Prostate gland (tissue), 2 donors: ENCODE data around the gene MEX3D.

Source experiments
- CTCF ChIP-seq, 4 experiments: fragments of 200-600 bp in 2 of 4; fragments of 450-650 bp in 2 of 4; sonication (generic) in 2 of 4; IDR thresholded peaks; 1 replicate in 3 of 4; 2 replicates in 1 of 4; pipeline ENCODE4 v1.5.1; 2016 to 2019; ENCODE audit warnings: antibody characterized with exemption in 4 of 4, mild to moderate bottlenecking in 2 of 4, moderate library complexity in 2 of 4
- POLR2A ChIP-seq: fragments of 450-650 bp; IDR thresholded peaks from one replicate; pipeline ENCODE4 v1.6.1; 2016; ENCODE audit warnings: antibody characterized with exemption, mild to moderate bottlenecking
- POLR2AphosphoS5 ChIP-seq: sonication (generic); formaldehyde crosslinking; IDR thresholded peaks from one replicate; pipeline ENCODE4 v1.6.1; 2017; ENCODE audit warnings: antibody characterized with exemption

DNA sequence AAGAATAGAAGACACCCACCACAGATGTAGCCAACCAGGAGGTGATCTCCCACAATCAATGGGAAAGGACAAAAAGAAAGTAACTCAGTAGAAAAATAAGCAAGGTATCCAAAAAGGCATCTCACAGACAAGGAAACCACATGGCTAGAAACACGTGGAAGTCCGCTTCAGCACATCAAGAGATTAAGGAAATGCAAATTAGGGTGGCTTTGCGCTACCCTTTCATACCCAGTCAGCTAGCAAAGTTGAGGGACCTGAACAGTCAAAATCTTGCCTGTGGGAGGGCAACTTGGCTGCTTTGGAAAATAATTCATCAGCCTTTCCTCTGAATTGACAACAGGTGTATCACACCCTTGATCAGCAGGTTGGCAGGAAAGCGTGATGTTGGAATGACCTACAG lies 48.8 kb upstream of the MEX3D start:
- no peak for TF ChIP-seq CTCF (IDR thresholded peaks at IDR 0.05)
- no peak for TF ChIP-seq POLR2AphosphoS5
- no peak for TF ChIP-seq POLR2A
